Gastrocnemius medialis (tissue), 4 donors: ENCODE measurements around the gene SREBF2.
A peak's percentile ranks its signal among the peaks of the same experiment; 100 is the strongest.

Experiments
- POLR2A ChIP-seq, 2 donors: fragments of 450-650 bp; IDR thresholded peaks; one replicate each; pipeline ENCODE4 v1.6.1; 2017; ENCODE audit warnings: antibody characterized with exemption in 2 of 2, mild to moderate bottlenecking in 2 of 2, moderate library complexity in 2 of 2
- TF ChIP-seq, protein P1 (sequence below), 5 experiments: fragments of 450-650 bp in 3 of 5; fragments of 200-600 bp in 2 of 5; sonication (generic) in 2 of 5; IDR thresholded peaks in 4 of 5; conservative IDR thresholded peaks in 1 of 5; 1 replicate in 4 of 5; 2 replicates in 1 of 5; pipeline ENCODE4 v1.5.1; 2016 to 2019; ENCODE audit warnings: antibody characterized with exemption in 5 of 5, mild to moderate bottlenecking in 3 of 5, moderate library complexity in 3 of 5

DNA sequence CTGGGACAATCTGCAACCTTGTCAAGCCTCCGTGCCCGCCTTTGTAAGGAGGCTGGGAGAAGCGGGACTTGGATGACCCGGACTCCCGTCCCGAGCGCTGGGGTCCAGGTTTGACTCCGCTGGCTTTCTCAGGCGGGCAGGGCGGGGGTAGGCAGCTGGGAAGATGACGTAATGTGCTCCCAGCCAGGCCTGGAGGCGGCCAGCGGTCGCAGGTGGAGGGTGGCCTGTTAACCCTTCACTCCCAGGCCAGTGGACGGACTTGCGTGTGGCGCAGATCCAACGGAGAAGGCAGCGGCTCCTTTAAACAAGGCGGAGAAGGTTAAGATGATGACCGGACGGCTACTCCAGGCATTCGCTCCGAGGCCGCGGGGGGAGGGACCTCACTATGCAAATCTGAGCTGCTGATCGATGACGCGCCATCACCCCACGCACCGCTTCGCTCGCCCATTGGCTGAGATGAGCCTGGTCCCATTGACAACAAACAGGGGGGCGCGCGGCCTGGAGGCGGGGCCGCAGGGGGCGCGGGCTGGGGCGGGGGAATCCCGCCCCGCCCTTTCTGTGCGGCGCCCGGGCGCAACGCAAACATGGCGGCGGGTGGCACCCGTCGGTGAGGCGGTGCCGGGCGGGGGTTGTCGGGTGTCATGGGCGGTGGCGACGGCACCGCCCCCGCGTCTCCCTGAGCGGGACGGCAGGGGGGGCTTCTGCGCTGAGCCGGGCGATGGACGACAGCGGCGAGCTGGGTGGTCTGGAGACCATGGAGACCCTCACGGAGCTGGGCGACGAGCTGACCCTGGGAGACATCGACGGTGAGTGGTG, at the start of gene SREBF2:
- TF ChIP-seq, protein P1, sequence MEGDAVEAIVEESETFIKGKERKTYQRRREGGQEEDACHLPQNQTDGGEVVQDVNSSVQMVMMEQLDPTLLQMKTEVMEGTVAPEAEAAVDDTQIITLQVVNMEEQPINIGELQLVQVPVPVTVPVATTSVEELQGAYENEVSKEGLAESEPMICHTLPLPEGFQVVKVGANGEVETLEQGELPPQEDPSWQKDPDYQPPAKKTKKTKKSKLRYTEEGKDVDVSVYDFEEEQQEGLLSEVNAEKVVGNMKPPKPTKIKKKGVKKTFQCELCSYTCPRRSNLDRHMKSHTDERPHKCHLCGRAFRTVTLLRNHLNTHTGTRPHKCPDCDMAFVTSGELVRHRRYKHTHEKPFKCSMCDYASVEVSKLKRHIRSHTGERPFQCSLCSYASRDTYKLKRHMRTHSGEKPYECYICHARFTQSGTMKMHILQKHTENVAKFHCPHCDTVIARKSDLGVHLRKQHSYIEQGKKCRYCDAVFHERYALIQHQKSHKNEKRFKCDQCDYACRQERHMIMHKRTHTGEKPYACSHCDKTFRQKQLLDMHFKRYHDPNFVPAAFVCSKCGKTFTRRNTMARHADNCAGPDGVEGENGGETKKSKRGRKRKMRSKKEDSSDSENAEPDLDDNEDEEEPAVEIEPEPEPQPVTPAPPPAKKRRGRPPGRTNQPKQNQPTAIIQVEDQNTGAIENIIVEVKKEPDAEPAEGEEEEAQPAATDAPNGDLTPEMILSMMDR (IDR thresholded peaks at IDR 0.05 in 4 of 5, conservative IDR thresholded peaks at IDR 0.05 in 1 of 5), result peak in 1 of 5 experiments; percentile 4
- peak; percentile 86 to 90 for TF ChIP-seq POLR2A (IDR thresholded peaks at IDR 0.05)
